Astrocyte (in vitro differentiated cells and primary cell): ENCODE results near the gene BCL2. TPM values are rescaled to one million over a fixed set of nuclear protein-coding genes. Genes with fewer than 3 reads are reported as not detected.

ENCODE experiments used
- DNase-seq: peaks from one replicate; pipeline ENCODE4 v3.0.0-alpha.2; 2010; ENCODE audit warnings: low read depth
- FAIRE-seq: peaks from 2 replicates; lab custom pipeline; 2011; peaks lifted over from hg19 to GRCh38; lab: Jason Lieb, UNC
- H2AFZ ChIP-seq: 2 replicates; pipeline ENCODE4 v1.6.0; 2012; ENCODE audit warnings: low read depth, low read length, inconsistent platforms
- H3K27ac ChIP-seq: 2 replicates; pipeline ENCODE4 v1.5.1; 2011; ENCODE audit warnings: low read depth, low read length, inconsistent platforms
- H3K27me3 ChIP-seq: 2 replicates; pipeline ENCODE4 v1.6.0; 2011; ENCODE audit warnings: low read length, inconsistent platforms; ENCODE audit not compliant: insufficient read depth
- H3K36me3 ChIP-seq: 2 replicates; pipeline ENCODE4 v1.5.1; 2011; ENCODE audit warnings: low read length, inconsistent platforms; ENCODE audit not compliant: insufficient read depth
- H3K4me1 ChIP-seq: 2 replicates; pipeline ENCODE4 v1.5.1; 2011; ENCODE audit warnings: low read length, inconsistent platforms; ENCODE audit not compliant: insufficient read depth
- H3K4me2 ChIP-seq: 2 replicates; pipeline ENCODE4 v1.6.0; 2012; ENCODE audit warnings: low read length, inconsistent platforms
- H3K4me3 ChIP-seq: 2 replicates; pipeline ENCODE4 v1.5.1; 2011; ENCODE audit warnings: low read depth, mild to moderate bottlenecking, low read length, inconsistent platforms; ENCODE audit not compliant: insufficient read depth
- H3K79me2 ChIP-seq: 2 replicates; pipeline ENCODE4 v1.6.0; 2012; ENCODE audit warnings: mild to moderate bottlenecking, low read length, inconsistent platforms; ENCODE audit not compliant: insufficient read depth
- H3K9ac ChIP-seq: 2 replicates; pipeline ENCODE4 v1.6.0; 2012; ENCODE audit warnings: mild to moderate bottlenecking, low read length, inconsistent platforms
- H3K9me3 ChIP-seq: 2 replicates; pipeline ENCODE4 v1.5.1; 2012; ENCODE audit warnings: low read depth, mild to moderate bottlenecking, low read length, inconsistent platforms; ENCODE audit not compliant: insufficient read depth
- H4K20me1 ChIP-seq: 2 replicates; pipeline ENCODE4 v1.6.0; 2012; ENCODE audit warnings: low read length, inconsistent platforms; ENCODE audit not compliant: insufficient read depth
- H3K27ac Mint-ChIP-seq: one replicate; pipeline ENCODE4 v1.8.0; 2021; ENCODE audit warnings: mild to moderate bottlenecking, mixed read lengths; ENCODE audit not compliant: unreplicated experiment
- H3K27me3 Mint-ChIP-seq: one replicate; pipeline ENCODE4 v1.8.0; 2021; ENCODE audit warnings: low read depth, mixed read lengths; ENCODE audit not compliant: unreplicated experiment
- H3K36me3 Mint-ChIP-seq: one replicate; pipeline ENCODE4 v1.8.0; 2021; ENCODE audit warnings: low read depth, mixed read lengths; ENCODE audit not compliant: unreplicated experiment
- H3K4me1 Mint-ChIP-seq: one replicate; pipeline ENCODE4 v1.8.0; 2021; ENCODE audit warnings: low read depth, mixed read lengths; ENCODE audit not compliant: unreplicated experiment
- H3K4me3 Mint-ChIP-seq: one replicate; pipeline ENCODE4 v1.8.0; 2021; ENCODE audit warnings: mild to moderate bottlenecking, moderate library complexity, mixed read lengths; ENCODE audit not compliant: unreplicated experiment
- H3K9me3 Mint-ChIP-seq: one replicate; pipeline ENCODE4 v1.8.0; 2021; ENCODE audit warnings: mild to moderate bottlenecking, mixed read lengths; ENCODE audit not compliant: unreplicated experiment
- EZH2 ChIP-seq: IDR thresholded peaks from 2 replicates; pipeline ENCODE4 v1.6.1; 2012; ENCODE audit warnings: mild to moderate bottlenecking, low read length, inconsistent platforms; ENCODE audit not compliant: insufficient read depth
- total RNA-seq: library from RNA; stranded (reverse); gene quantifications from 2 replicates; pipeline ENCODE4 v1.2.1, GENCODE V29; 2021
- TF ChIP-seq, protein P1 (sequence below): IDR thresholded peaks from 2 replicates; pipeline ENCODE4 v1.5.1; 2011; ENCODE audit warnings: low read depth, mild to moderate bottlenecking, inconsistent platforms, low read length, moderate library complexity; ENCODE audit not compliant: insufficient read depth

The BCL2 gene
- total RNA-seq, 1 donor from 2014 or later = 1.7 TPM

DNA sequence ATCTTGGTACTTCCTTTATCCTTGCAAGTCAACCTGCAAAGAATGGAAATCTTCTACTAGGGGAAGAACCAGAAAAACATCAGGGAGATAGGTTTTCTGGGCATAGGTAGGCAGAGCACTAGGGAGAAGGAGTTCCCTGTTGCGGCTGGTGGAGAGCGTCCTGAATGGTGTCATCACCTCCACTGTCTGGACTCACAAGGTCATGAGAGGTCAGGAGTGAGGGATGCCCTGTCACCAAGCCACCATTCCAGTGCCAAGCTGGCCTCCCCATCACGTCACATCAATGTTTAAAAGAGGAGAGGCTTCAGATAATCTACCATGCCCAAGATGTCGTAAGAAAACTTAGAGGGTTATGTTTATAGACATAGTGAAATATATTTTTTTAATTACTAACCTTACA is 72.1 kb downstream of the BCL2 start:
- Histone ChIP-seq H3K4me1 (no peaks in the 10 kb centered on the region), H3K27me3 (no peaks in the 10 kb centered on the region), H3K27ac (no peak overlapping the region), H3K4me3 (no peak overlapping the region), H3K36me3 (no peaks in the 10 kb centered on the region), H3K79me2 (no peaks in the 10 kb centered on the region), H3K9ac (no peak overlapping the region), H2AFZ (no peak overlapping the region), H3K9me3 (no peaks in the 10 kb centered on the region), H4K20me1 (no peaks in the 10 kb centered on the region), H3K4me2 (no peak overlapping the region)
- TF ChIP-seq EZH2 = no peak
- TF ChIP-seq, protein P1, sequence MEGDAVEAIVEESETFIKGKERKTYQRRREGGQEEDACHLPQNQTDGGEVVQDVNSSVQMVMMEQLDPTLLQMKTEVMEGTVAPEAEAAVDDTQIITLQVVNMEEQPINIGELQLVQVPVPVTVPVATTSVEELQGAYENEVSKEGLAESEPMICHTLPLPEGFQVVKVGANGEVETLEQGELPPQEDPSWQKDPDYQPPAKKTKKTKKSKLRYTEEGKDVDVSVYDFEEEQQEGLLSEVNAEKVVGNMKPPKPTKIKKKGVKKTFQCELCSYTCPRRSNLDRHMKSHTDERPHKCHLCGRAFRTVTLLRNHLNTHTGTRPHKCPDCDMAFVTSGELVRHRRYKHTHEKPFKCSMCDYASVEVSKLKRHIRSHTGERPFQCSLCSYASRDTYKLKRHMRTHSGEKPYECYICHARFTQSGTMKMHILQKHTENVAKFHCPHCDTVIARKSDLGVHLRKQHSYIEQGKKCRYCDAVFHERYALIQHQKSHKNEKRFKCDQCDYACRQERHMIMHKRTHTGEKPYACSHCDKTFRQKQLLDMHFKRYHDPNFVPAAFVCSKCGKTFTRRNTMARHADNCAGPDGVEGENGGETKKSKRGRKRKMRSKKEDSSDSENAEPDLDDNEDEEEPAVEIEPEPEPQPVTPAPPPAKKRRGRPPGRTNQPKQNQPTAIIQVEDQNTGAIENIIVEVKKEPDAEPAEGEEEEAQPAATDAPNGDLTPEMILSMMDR = no peak
- Mint-ChIP-seq H3K36me3 (no peaks in the 10 kb centered on the region), H3K4me3 (no peak overlapping the region), H3K27me3 (no peaks in the 10 kb centered on the region), H3K9me3 (peaks cover 3% of the 10 kb centered on the region), H3K4me1 (no peaks in the 10 kb centered on the region), H3K27ac (no peak overlapping the region)
- no peak for FAIRE-seq
- DNase-seq = no peak

DNA sequence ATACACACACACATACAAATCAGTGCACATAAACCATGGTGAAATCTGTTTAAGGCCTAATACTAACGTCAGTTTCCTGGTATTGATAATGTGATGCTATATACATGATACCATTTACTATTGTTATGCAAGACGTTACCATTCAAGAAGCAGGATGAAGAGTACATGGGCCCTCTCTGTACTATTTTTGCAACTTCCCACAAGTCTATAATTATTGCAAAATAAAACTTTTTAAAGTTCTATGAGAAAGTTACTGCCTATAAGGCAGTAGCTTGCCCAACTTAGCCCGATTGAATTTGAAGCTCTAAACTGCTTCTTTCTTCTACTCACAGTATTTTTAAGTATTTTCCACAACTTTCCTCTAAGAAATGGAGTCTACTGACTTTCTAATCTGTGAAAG is 74.0 kb downstream of the BCL2 start:
- H3K4me1 ChIP-seq = no peaks in the 10 kb centered on the region
- no peaks in the 10 kb centered on the region for H4K20me1 ChIP-seq
- Mint-ChIP-seq H3K36me3 (no peaks in the 10 kb centered on the region), H3K4me1 (no peaks in the 10 kb centered on the region), H3K27ac (no peak overlapping the region), H3K27me3 (no peaks in the 10 kb centered on the region), H3K9me3 (peaks cover 3% of the 10 kb centered on the region), H3K4me3 (no peak overlapping the region)
- no peaks in the 10 kb centered on the region for H3K27me3 ChIP-seq
- H3K27ac ChIP-seq = no peak overlapping the region
- H3K79me2 ChIP-seq = no peaks in the 10 kb centered on the region
- H3K9ac ChIP-seq = no peak overlapping the region
- DNase-seq (no peak), FAIRE-seq (no peak)
- no peak overlapping the region for H2AFZ ChIP-seq
- no peak overlapping the region for H3K4me3 ChIP-seq
- TF ChIP-seq, protein P1 = no peak
- TF ChIP-seq EZH2 = no peak
- H3K36me3 ChIP-seq = no peaks in the 10 kb centered on the region
- no peak overlapping the region for H3K4me2 ChIP-seq
- H3K9me3 ChIP-seq = no peaks in the 10 kb centered on the region

DNA sequence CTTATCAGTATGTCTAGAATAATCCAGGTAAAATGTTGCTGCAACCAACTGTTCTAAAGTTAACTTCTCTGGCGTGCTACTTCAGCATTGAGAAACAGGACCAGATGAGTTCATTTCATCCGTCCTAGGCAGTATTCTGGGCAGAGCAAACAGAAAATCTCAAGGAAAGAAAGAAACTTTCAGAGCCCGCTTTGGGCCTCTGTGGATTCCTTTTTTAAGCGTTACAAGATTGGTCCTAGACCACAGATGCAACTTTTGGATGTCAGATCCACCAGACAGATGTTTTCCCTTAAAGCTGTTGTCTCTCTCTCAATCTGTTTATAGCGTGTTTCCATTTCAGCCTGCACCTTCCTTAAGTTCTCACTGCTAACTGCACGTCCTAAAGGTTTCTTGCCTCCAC is 75.0 kb downstream of the BCL2 start:
- H3K4me3 ChIP-seq = no peak overlapping the region
- Mint-ChIP-seq H3K4me1 (no peaks in the 10 kb centered on the region), H3K4me3 (no peak overlapping the region), H3K9me3 (peaks cover 3% of the 10 kb centered on the region), H3K36me3 (no peaks in the 10 kb centered on the region), H3K27me3 (no peaks in the 10 kb centered on the region), H3K27ac (no peak overlapping the region)
- H3K27ac ChIP-seq = no peak overlapping the region
- TF ChIP-seq, protein P1 = no peak
- TF ChIP-seq EZH2 = no peak
- H3K4me2 ChIP-seq = no peak overlapping the region
- H3K36me3 ChIP-seq = no peaks in the 10 kb centered on the region
- H3K4me1 ChIP-seq = no peaks in the 10 kb centered on the region
- DNase-seq (no peak), FAIRE-seq (no peak)
- H3K9ac ChIP-seq = no peak overlapping the region
- H3K79me2 ChIP-seq = no peaks in the 10 kb centered on the region
- no peaks in the 10 kb centered on the region for H3K9me3 ChIP-seq
- H3K27me3 ChIP-seq = no peaks in the 10 kb centered on the region
- H2AFZ ChIP-seq = no peak overlapping the region
- H4K20me1 ChIP-seq = no peaks in the 10 kb centered on the region
